ENCODE results near the gene USP2. TPM values are rescaled to one million over a fixed set of nuclear protein-coding genes. Genes with fewer than 3 reads are reported as not detected.

The USP2 gene
- total and polyA plus RNA-seq, 2 of the 8 experiments (the other 6 are each of a cell fraction or from before 2014, with no cell fraction given) = 2.2 to 6.9 TPM

DNA sequence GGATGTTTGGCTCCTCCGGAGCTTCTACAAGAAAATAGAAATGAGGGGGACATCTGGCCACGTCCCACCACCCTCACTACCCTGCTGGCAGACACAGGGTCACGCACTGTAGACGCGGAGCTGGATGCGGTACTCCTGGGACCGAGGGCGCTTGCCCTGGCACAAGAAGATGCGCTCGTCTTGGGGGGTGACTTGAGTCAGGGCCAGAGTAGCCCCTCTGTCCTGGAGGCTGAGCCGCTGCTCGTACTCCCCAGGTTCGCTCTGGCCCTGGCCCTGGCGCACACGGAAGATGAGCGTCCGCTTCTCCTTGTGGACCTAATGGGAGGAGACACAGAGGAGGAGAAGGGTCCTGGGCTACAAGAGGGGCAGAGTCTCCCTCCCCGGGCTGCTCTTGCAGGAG lies 66.8 kb downstream of the USP2 start:
- Histone ChIP-seq H4K8ac (ENCODE audit: extremely low read depth, insufficient read depth, low read length) (no peak overlapping the region; the same call in 1 of the 2 replicates), H2AFZ (ENCODE audit: low read length) (peak overlapping the region; percentile 36; the same call in 1 of the 2 replicates), H3K4me3 (ENCODE audit: extremely low read depth in 1 of 4, insufficient read depth in 2 of 4, low read depth in 3 of 4, low read length in 4 of 4) (peak overlapping the region in 3 of 4 experiments; percentile 55 to 77 (median 67); a peak in 6 of 8 replicates), H3K23ac (ENCODE audit: insufficient read length) (no peak overlapping the region), H4K20me1 (replicated peaks in 1 of 2; ENCODE audit: control insufficient read depth in 1 of 2, insufficient read depth in 2 of 2, low read length in 2 of 2) (peaks cover 2 to 4% of the 10 kb centered on the region in 2 experiments), H3K56ac (replicated peaks; ENCODE audit: insufficient read length, low read depth, low read length) (no peak overlapping the region), H3K4ac (replicated peaks; ENCODE audit: insufficient read length, low read depth, low read length) (peak overlapping the region; percentile 69), H3K79me2 (ENCODE audit: control insufficient read depth in 1 of 2, insufficient read depth in 2 of 2, low read length in 2 of 2) (no peaks in the 10 kb centered on the region), H3K9ac (replicated peaks in 1 of 4; ENCODE audit: extremely low read depth in 1 of 4, low read depth in 3 of 4, low read length in 3 of 4) (no peak overlapping the region), H2BK12ac (ENCODE audit: low read depth, low read length) (no peak overlapping the region; the same call in 1 of the 2 replicates), H2BK15ac (ENCODE audit: low read length) (no peak overlapping the region), H3K27me3 (replicated peaks in 1 of 4; ENCODE audit: control insufficient read depth in 3 of 4, extremely low read depth in 1 of 4, insufficient read depth in 3 of 4, low read length in 3 of 4) (peaks cover 5 to 46% (median 36%) of the 10 kb centered on the region in 4 experiments), H3K23me2 (ENCODE audit: low read depth, low read length) (peaks cover 27% of the 10 kb centered on the region), H2BK20ac (ENCODE audit: low read length) (no peak overlapping the region), H3K18ac (ENCODE audit: extremely low read depth, low read length) (no peak overlapping the region; the same call in 1 of the 2 replicates), H2AK5ac (ENCODE audit: low read depth, low read length) (no peak overlapping the region), H3K4me2 (ENCODE audit: insufficient read depth in 1 of 2, low read depth in 2 of 2, low read length in 2 of 2) (peak overlapping the region; percentile 97), H3K27ac (ENCODE audit: low read depth, low read length) (no peak overlapping the region), H3K79me1 (ENCODE audit: low read depth, low read length) (no peaks in the 10 kb centered on the region), H3K9me3 (ENCODE audit: insufficient read depth in 2 of 2, low read depth in 1 of 2, low read length in 1 of 2) (no peaks in the 10 kb centered on the region), H3K14ac (ENCODE audit: insufficient read length) (no peak overlapping the region), H2BK5ac (ENCODE audit: low read depth, low read length) (0 out of 2 replicates have a peak overlapping the region, but pooled peaks have one; percentile 71), H2BK120ac (replicated peaks; ENCODE audit: low read depth, low read length) (no peak overlapping the region), H3K4me1 (replicated peaks in 1 of 4; ENCODE audit: control insufficient read depth in 3 of 4, insufficient read depth in 4 of 4, low read length in 3 of 4) (peaks cover 7 to 44% (median 39%) of the 10 kb centered on the region in 4 experiments), H4K5ac (ENCODE audit: insufficient read length, low read depth, low read length) (no peak overlapping the region), H3K36me3 (ENCODE audit: control insufficient read depth in 2 of 4, insufficient read depth in 4 of 4, low read length in 3 of 4) (peaks cover 0 to 7% (median 2%) of the 10 kb centered on the region in 4 experiments; a peak in 4 of 8 replicates), H4K91ac (replicated peaks; ENCODE audit: insufficient read length, low read length) (no peak overlapping the region)
- ChIA-PET CTCF (ENCODE audit: partially characterized antibody) (interaction anchor here (0.7 to 16.8 kb wide), 11 partner anchors 8 to 169 kb away, joined by 3 to 415 read pairs (median 4); partner anchors contain the start of genes C1QTNF5, MFRP and RNF26), POLR2A (ENCODE audit: partially characterized antibody) (interaction anchor here (0.9 to 5.4 kb wide), 9 partner anchors 7 to 230 kb away, joined by 3 to 44 read pairs (median 4); partner anchors contain the start of genes ABCG4, HMBS and RNF26)
- no peak for DNase-seq (ENCODE audit: low read depth in 1 of 2, low spot score in 2 of 2)
- no peak for FAIRE-seq
- WGBS, 2 experiments (ENCODE audit: extremely low coverage in 1 of 2, insufficient coverage in 1 of 2, insufficient read length in 1 of 2, insufficient replicate concordance in 2 of 2, low coverage in 1 of 2, low lambda C conversion rate in 2 of 2, missing lambda C conversion rate in 1 of 2) = 82% methylated on average over 18 of the region's 18 CpGs; no CpG with 5 or more reads in 1 of the 2 experiments
- no peak for TF ChIP-seq GABPA (IDR thresholded peaks at IDR 0.05; ENCODE audit: borderline replicate concordance, insufficient read depth, low read length)
- TF ChIP-seq, protein P1, sequence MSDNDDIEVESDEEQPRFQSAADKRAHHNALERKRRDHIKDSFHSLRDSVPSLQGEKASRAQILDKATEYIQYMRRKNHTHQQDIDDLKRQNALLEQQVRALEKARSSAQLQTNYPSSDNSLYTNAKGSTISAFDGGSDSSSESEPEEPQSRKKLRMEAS (IDR thresholded peaks at IDR 0.05) = no peak
- TF ChIP-seq CHD1 (IDR thresholded peaks at IDR 0.05; ENCODE audit: low read depth, low read length) = no peak
- TF ChIP-seq SP2 (IDR thresholded peaks at IDR 0.05; ENCODE audit: low read length) = no peak
- no peak for TF ChIP-seq EP300 (IDR thresholded peaks at IDR 0.05; ENCODE audit: borderline replicate concordance in 1 of 2, low read depth in 2 of 2, low read length in 2 of 2)
- TF ChIP-seq SIRT6 (IDR thresholded peaks at IDR 0.05; ENCODE audit: low read length) = no peak
- TF ChIP-seq CREB1 (IDR thresholded peaks at IDR 0.05) = no peak
- TF ChIP-seq HDAC2 (IDR thresholded peaks at IDR 0.05; ENCODE audit: borderline replicate concordance in 1 of 2, low read depth in 2 of 2, low read length in 2 of 2) = no peak
- no peak for TF ChIP-seq BCL11A (IDR thresholded peaks at IDR 0.05; ENCODE audit: low read depth in 2 of 2, low read length in 2 of 2)
- no peak for TF ChIP-seq SIX5 (IDR thresholded peaks at IDR 0.05; ENCODE audit: low read depth, low read length)
- TF ChIP-seq RFX5 (IDR thresholded peaks at IDR 0.05; ENCODE audit: borderline replicate concordance, low read depth, low read length) = no peak
- no peak for TF ChIP-seq EZH2 (IDR thresholded peaks at IDR 0.05; ENCODE audit: low read depth, low read length, severe bottlenecking)
- no peak for TF ChIP-seq ZNF274 (IDR thresholded peaks at IDR 0.05; ENCODE audit: borderline replicate concordance, extremely low read depth, low read length)
